Osteoblast (primary cell): ENCODE measurements around the gene TAP1. TPM values are rescaled to one million over a fixed set of nuclear protein-coding genes. Genes with fewer than 3 reads are reported as not detected.
A peak's percentile ranks its signal among the peaks of the same experiment; 100 is the strongest.

Experiments
- DNase-seq: peaks from one replicate; pipeline ENCODE4 v3.0.0; 2011; ENCODE audit warnings: low spot score, mixed read lengths; ENCODE audit not compliant: insufficient read length; ENCODE audit errors: missing footprints
- H2AFZ ChIP-seq: 2 replicates; pipeline ENCODE4 v1.6.0; 2011; ENCODE audit warnings: mild to moderate bottlenecking, low read length
- H3K27ac ChIP-seq: 2 replicates; pipeline ENCODE4 v1.5.1; 2011; ENCODE audit warnings: mild to moderate bottlenecking, low read depth, low read length, moderate library complexity
- H3K27me3 ChIP-seq: 2 replicates; pipeline ENCODE4 v1.6.0; 2012; ENCODE audit warnings: mild to moderate bottlenecking, control low read depth, inconsistent platforms, low read length, moderate library complexity; ENCODE audit not compliant: insufficient read depth
- H3K36me3 ChIP-seq: 2 replicates; pipeline ENCODE4 v1.5.1; 2011; ENCODE audit warnings: mild to moderate bottlenecking, low read length, control low read depth, moderate library complexity; ENCODE audit not compliant: insufficient read depth
- H3K4me1 ChIP-seq: 2 replicates; pipeline ENCODE4 v1.5.1; 2011; ENCODE audit warnings: mild to moderate bottlenecking, low read length, control low read depth, moderate library complexity; ENCODE audit not compliant: insufficient read depth
- H3K4me2 ChIP-seq: 2 replicates; pipeline ENCODE4 v1.6.0; 2011; ENCODE audit warnings: mild to moderate bottlenecking, low read length; ENCODE audit not compliant: insufficient read depth
- H3K4me3 ChIP-seq: fragments of 200-600 bp; sonication (generic); 3 replicates; pipeline ENCODE4 v1.5.1; 2012; ENCODE audit warnings: mild to moderate bottlenecking, low read length, inconsistent platforms; ENCODE audit not compliant: insufficient read depth
- H3K79me2 ChIP-seq: 2 replicates; pipeline ENCODE4 v1.6.0; 2012; ENCODE audit warnings: mild to moderate bottlenecking, low read length, control low read depth, inconsistent platforms; ENCODE audit not compliant: insufficient read depth
- H3K9me3 ChIP-seq: 2 replicates; pipeline ENCODE4 v1.5.1; 2011; ENCODE audit warnings: low read depth, low read length, control low read depth
- H4K20me1 ChIP-seq: 2 replicates; pipeline ENCODE4 v1.6.0; 2012; ENCODE audit warnings: mild to moderate bottlenecking, low read length, control low read depth; ENCODE audit not compliant: insufficient read depth
- total RNA-seq: library from RNA; depleted of rRNA; stranded (reverse); fragments of >200 nt; gene quantifications from 2 replicates; pipeline ENCODE4 v1.2.3, GENCODE V29; 2012
- TF ChIP-seq, protein P1 (sequence below): IDR thresholded peaks from 2 replicates; pipeline ENCODE4 v1.5.1; 2011; ENCODE audit warnings: mild to moderate bottlenecking, low read depth, low read length, moderate library complexity; ENCODE audit errors: extremely low read depth

Gene TAP1, protein sequence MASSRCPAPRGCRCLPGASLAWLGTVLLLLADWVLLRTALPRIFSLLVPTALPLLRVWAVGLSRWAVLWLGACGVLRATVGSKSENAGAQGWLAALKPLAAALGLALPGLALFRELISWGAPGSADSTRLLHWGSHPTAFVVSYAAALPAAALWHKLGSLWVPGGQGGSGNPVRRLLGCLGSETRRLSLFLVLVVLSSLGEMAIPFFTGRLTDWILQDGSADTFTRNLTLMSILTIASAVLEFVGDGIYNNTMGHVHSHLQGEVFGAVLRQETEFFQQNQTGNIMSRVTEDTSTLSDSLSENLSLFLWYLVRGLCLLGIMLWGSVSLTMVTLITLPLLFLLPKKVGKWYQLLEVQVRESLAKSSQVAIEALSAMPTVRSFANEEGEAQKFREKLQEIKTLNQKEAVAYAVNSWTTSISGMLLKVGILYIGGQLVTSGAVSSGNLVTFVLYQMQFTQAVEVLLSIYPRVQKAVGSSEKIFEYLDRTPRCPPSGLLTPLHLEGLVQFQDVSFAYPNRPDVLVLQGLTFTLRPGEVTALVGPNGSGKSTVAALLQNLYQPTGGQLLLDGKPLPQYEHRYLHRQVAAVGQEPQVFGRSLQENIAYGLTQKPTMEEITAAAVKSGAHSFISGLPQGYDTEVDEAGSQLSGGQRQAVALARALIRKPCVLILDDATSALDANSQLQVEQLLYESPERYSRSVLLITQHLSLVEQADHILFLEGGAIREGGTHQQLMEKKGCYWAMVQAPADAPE
- total RNA-seq = 42.3 and 43.6 TPM in 2 replicates

DNA sequence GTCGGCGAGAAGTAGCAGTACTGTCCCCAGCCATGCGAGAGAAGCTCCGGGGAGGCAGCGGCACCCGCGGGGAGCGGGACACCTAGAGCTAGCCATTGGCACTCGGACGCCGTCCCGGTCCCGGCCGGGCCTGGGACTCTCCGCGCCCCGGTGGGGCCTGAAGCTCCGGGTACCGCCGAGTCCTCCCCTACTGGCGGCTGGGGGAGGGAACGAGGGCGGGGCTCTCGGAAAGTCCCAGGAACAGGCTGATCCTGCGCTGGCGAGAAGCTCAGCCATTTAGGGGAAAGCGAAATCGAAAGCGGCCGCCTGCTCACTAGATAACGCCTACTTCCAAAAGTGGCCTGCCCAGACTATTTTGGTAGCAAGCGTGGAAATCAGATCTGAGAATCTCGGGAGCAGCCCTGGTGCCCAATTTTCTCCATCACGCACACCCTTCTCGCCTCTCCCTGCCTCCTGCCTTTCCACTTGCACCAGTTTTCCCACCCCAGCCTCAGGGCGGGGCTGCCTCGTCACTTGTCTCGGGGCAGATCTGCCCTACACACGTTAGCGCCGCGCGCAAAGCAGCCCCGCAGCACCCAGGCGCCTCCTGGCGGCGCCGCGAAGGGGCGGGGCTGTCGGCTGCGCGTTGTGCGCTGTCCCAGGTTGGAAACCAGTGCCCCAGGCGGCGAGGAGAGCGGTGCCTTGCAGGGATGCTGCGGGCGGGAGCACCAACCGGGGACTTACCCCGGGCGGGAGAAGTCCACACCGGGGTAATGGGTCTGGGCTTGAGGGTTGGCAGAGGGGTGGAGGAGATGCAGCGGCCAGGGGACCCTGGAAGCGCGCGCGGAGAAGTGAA is at the start of gene TAP1, which contains the start of gene PSMB9:
TAP1 (minus strand) TSS at position 164 of the 835 bp plus-strand sequence; CDS start at position 96, 68 bp downstream.
PSMB9 (plus strand) TSS at position 652 of the 835 bp plus-strand sequence; CDS start at position 690, 38 bp downstream.
- Histone ChIP-seq H3K4me2 (peak within 1 kb of the TSS; percentile 79), H2AFZ (peak within 1 kb of the TSS; percentile 100), H3K27ac (peak within 1 kb of the TSS; percentile 92), H4K20me1 (no peaks in the 10 kb centered on the region), H3K36me3 (peaks cover 28% of the 10 kb centered on the region), H3K4me1 (peaks cover 14% of the 10 kb centered on the region), H3K27me3 (no peaks in the 10 kb centered on the region), H3K79me2 (peaks cover 25% of the 10 kb centered on the region), H3K9me3 (no peaks in the 10 kb centered on the region), H3K4me3 (peak within 1 kb of the TSS; percentile 92)
- DNase-seq = peak; percentile 99
- TF ChIP-seq, protein P1, sequence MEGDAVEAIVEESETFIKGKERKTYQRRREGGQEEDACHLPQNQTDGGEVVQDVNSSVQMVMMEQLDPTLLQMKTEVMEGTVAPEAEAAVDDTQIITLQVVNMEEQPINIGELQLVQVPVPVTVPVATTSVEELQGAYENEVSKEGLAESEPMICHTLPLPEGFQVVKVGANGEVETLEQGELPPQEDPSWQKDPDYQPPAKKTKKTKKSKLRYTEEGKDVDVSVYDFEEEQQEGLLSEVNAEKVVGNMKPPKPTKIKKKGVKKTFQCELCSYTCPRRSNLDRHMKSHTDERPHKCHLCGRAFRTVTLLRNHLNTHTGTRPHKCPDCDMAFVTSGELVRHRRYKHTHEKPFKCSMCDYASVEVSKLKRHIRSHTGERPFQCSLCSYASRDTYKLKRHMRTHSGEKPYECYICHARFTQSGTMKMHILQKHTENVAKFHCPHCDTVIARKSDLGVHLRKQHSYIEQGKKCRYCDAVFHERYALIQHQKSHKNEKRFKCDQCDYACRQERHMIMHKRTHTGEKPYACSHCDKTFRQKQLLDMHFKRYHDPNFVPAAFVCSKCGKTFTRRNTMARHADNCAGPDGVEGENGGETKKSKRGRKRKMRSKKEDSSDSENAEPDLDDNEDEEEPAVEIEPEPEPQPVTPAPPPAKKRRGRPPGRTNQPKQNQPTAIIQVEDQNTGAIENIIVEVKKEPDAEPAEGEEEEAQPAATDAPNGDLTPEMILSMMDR = peak; percentile 59

DNA sequence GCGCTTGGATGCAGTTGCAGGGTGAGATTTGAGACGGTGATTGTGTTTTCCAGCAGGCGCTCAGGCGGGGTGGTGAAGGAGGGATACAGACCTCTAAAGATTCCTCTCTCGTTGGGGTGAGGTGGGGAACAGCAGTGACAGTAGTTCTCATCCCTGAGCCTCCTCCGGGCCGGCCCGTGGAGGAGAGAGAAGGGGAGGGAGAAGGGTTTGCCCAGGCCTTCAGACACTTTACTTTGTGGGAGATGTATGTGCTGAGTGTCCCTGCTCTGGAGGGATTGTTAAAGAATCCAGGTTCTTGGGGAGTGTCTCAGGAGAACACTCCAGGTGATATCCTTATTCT is 41.5 kb upstream of the TAP1 start:
- no peaks in the 10 kb centered on the region for H4K20me1 ChIP-seq
- peaks cover 10% of the 10 kb centered on the region for H3K4me1 ChIP-seq
- H3K9me3 ChIP-seq = no peaks in the 10 kb centered on the region
- no peak for DNase-seq
- no peaks in the 10 kb centered on the region for H3K27me3 ChIP-seq
- H3K4me2 ChIP-seq = peak overlapping the region; percentile 94
- H2AFZ ChIP-seq = peak overlapping the region; percentile 98
- H3K36me3 ChIP-seq = no peaks in the 10 kb centered on the region
- H3K27ac ChIP-seq = peak overlapping the region; percentile 52
- peak overlapping the region; percentile 88 for H3K4me3 ChIP-seq
- H3K79me2 ChIP-seq = peaks cover 34% of the 10 kb centered on the region
- TF ChIP-seq, protein P1 = no peak

DNA sequence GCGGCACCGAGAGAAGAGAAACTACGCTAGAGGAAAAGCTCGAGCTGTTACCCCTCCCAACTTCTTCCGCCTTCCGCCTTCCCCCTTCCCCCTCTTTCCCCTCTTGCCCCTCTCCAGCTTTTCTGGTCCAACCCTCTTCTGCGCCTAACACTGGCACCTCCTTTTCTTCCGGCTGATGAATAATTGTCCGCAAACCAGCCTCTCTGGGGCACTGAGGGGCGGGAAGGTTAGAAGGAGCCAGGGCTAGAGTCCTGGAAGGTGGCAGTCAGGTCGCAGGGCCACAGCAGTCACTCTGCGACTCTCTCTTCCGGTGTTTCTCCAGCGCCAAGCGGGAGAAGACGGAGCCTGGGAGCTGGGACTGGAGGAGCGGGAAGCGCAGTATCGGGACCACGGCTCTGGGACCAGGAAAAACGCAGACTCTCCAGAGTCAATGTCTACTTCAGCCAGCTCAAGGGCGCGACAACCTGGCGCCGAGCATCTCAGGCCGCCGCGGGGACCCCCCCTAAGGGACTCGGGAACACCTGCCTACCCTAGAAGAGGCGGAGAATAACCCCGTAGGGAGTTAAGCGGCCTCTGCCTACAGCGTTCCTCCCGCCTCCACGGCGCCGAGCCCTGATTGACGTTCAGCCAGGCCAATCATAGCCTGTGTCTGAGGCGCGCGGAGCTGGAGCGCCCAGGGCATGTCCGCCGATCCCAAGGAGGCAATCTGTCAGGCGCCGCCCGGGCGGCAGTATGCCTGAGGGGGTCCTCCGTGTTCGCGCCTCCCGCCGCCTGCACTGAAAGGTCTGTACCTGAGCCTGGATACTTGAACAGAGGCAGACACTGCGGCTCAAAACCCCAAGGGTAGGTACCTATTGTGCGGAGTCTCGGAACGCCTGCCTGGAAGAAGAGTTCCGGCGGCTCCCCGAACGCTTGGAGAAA is 40.8 kb upstream of the TAP1 start:
- H3K27ac ChIP-seq = peak overlapping the region; percentile 52
- TF ChIP-seq, protein P1 = no peak
- H4K20me1 ChIP-seq = no peaks in the 10 kb centered on the region
- H3K4me2 ChIP-seq = peak overlapping the region; percentile 94
- H3K36me3 ChIP-seq = no peaks in the 10 kb centered on the region
- no peaks in the 10 kb centered on the region for H3K27me3 ChIP-seq
- peak overlapping the region; percentile 98 for H2AFZ ChIP-seq
- H3K79me2 ChIP-seq = peaks cover 34% of the 10 kb centered on the region
- no peaks in the 10 kb centered on the region for H3K9me3 ChIP-seq
- peak overlapping the region; percentile 88 for H3K4me3 ChIP-seq
- peaks cover 10% of the 10 kb centered on the region for H3K4me1 ChIP-seq
- DNase-seq = peak; percentile 97
